ENCODE measurements around the gene PHACTR2.

DNA sequence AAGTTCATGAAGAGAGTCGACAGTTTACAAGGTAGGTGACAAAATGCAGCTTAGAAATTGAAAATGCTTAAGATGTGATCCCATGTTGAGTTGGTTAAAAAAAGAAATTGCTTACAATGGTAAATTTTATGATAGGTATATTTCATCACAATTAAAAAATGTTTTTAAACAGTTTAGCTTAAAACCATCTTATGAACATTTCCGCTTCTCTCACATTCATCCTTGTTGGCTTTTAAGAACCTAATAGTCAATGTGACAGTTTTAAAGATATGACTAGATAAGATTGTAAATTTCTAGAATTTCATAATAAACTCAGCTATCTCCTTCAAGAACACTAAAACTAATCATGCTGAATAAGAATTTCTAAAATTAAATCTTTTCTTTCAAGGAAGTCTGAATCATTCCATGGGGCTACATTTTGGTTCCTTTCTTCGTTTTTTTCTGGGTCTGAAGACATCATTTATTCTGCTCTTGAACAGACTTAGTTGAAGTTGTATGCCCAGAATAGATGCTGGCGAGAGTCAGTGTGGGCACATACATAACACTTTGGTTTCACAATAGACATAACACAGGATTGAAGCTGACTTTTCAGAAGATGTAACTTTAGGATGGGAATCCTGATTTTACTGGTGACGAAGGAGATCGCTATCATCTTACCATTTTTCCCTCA, 129.5 kb downstream of the PHACTR2 start:
- no peak for TF ChIP-seq CTCF (IDR thresholded peaks at IDR 0.05)
- no peak for TF ChIP-seq POLR2A (IDR thresholded peaks at IDR 0.05)
- TF ChIP-seq EP300 (IDR thresholded peaks at IDR 0.05) = no peak

Data from tibial nerve (tissue), 4 donors.